M059J (cell line): ENCODE results near the gene CARD8. TPM values are rescaled to one million over a fixed set of nuclear protein-coding genes. Genes with fewer than 3 reads are reported as not detected.

ENCODE experiments used
- DNase-seq: peaks from one replicate; pipeline ENCODE4 v3.0.0-alpha.2; 2012; ENCODE audit warnings: low read depth
- total RNA-seq: library from RNA; depleted of rRNA; stranded (reverse); fragments of >200 nt; shearing (Covaris generic); gene quantifications from 2 replicates; pipeline ENCODE4 v1.2.3, GENCODE V29; 2014; rRNA removed

Gene CARD8
- total RNA-seq, 1 experiment from 2014 or later = 10.7 TPM

DNA sequence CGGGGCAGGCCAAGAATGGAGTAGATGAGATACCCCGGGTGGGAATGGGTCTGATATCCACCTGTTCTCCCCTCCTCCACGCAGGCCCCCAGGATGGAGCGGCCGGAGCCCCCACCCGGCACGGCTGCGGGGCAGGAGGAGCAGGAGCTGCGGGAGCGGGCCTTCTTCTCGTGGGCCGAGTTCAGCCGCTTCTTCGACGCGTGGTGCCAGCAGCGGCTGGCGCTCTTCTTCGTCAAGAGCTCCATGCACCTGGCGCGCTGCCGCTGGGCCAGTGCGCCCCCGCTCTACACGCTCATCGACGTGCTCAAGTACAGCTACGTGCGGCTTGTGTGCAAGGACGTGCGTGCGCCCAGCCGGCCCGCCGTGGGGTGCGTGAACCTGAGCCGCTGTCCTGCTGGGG lies 84.0 kb downstream of the CARD8 start:
- DNase-seq = no peak

DNA sequence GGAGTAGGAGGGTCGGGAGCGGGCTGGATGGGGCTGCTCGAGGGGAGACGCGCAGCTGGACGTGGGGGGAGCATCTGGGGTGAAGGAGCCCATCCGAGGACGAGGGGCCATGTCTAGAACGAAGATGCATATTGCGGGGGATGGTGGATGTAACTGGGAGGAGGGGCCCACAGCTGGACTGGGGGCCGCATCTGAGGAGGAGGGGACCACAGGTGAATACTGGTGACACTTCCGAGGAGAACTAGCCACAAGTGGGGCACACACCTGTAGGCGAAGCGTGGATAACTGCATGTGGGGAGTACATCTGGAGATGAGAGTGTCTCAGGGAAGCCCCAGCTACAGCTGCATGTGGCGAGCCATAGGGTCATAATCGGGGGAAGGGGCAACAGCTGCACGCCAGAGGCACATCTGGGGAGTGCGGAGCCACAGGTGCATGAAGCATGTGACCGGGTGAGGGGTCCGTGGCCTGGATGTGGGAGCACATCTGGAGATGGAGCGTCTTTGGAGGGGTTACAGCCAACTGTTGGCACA lies 84.8 kb downstream of the CARD8 start:
- DNase-seq = no peak

DNA sequence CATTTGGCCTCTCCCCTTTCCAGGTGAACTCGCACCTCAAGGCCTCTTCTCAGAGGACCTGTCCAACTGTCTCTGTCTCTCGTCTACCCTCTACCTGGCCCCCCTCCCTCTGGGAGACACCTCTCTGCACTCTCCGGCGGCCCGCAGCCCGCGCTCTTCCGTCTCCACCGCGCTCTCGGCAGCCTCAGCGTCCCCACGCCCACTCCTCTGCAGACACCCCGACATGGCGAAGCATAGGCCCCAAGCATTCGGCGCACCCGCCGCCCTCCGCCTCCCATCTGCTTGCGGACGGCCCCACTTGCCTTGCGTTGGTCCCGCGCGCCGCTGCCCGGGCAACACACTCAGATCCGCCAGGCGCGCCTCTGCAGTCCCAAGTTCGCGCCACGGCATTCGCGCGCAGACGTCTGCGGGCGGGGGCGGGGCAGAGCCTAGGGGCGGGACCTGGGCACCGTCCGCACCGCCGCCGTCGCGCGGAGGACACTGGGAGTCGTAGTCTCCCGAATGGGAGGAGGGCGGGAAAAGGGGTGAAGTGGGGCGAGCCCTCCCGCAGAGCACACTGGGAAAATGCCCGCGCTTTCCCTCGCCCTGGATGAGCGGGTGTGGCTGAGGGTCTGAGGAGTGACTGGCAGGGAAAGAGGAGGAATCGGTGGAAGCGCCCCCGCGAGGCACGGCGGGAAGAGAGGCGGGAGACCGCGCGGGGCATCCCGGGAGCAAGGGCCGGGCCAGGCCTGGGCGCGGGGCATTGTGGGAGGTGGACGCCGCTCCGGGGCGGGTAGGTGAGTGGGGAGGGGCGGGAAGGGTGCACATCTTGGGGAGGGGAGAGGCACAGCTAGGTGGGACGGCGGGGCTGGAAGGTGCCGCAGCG lies 85.5 kb downstream of the CARD8 start, which contains the start of the genes LIG1 and ZSWIM9:
Gene LIG1 (minus strand): TSS at position 406 of the 865 bp plus-strand sequence. CDS start 4,778 bp downstream, outside the sequence.
Gene ZSWIM9 (plus strand): TSS at position 742 of the 865 bp plus-strand sequence. CDS start 1,123 bp downstream, outside the sequence.
- peak; percentile 96 for DNase-seq

DNA sequence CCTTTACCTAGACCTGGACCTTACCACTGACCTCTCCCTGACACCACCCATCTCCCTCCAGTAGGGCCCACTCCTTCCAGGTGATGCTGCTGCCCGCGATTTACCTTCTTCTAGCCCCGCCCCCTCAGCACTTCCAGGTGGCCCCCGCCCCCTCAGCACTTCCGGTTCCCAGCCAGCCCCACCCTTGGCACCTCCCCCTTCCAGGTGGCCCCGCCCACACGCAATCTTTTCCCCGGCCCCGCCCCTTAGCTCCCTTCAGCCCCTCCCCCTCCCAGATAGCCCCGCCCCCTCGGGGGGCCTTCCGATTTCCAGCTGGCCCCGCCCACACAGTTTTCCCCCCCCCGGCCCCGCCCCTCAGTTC lies 86.2 kb downstream of the CARD8 start:
- DNase-seq = peak; percentile 43

DNA sequence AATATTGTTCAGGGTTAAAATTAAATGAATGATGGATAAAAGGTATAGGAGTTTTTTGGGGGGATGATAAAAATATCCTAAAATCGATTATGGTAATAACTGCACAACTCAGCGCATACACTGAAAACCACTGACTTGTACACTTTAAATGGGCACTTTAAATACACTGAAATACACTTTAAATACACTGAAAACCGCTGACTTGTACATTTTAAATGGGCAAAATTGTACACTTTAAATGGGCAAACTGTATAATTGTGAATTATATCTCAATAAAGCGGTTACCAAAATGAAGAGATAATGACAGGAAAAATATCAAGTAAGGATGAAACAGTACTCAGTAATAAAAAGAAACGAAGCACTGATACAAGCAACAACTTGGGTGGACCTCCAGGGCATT lies 87.0 kb downstream of the CARD8 start:
- no peak for DNase-seq

DNA sequence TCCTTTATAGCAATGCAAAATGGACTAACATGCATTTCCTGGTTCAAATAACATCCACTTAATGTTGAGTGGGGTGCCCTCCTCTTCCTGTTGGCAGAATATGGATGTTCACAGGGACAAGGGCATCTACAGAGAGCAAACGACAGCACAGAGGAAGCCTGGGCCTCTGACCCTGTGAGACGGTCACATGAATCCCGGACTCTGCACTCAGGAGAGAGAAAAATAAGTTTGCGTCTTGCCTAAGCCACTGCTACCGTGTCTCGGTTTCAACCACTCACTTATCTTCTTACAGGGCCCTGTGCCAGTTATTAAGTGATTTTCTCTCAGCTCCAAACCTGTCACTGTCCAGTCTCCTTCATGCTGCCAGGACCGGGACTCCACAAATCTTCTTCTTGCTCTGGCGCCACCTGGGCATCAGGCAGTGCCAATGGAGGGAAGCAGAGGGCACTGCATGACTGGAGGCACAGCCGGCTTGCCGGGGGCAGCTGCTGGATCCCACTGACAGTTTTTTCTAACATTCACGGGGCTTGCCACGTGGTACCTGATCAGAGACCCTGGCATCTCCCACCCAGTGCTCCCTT lies 97.4 kb downstream of the CARD8 start:
- no peak for DNase-seq

Other genes starting within 250 kb of the CARD8 start
- 1.1 and 2.8 TPM in 2 replicates for gene CABP5, start 211.8 kb downstream of the CARD8 start, total RNA-seq
- 14.7 and 22.8 TPM in 2 replicates for gene PLA2G4C, start 145.1 kb downstream of the CARD8 start, total RNA-seq
- gene LIG1, start 85.6 kb downstream of the CARD8 start, total RNA-seq = 36.4 and 55.9 TPM in 2 replicates
- gene ZSWIM9, start 85.2 kb downstream of the CARD8 start, total RNA-seq = 0.52 and 1.6 TPM in 2 replicates
- 0.62 and 1.2 TPM in 2 replicates for gene ZNF114, start 14.2 kb upstream of the CARD8 start, total RNA-seq
- gene EMP3, start 69.6 kb upstream of the CARD8 start, total RNA-seq = 87.2 and 98.0 TPM in 2 replicates
- gene TMEM143, start 108.0 kb upstream of the CARD8 start, total RNA-seq = 2.3 and 3.3 TPM in 2 replicates
- 0.42 TPM in 1 of 2 replicates, not detected in the other for gene SYNGR4, start 108.5 kb upstream of the CARD8 start, total RNA-seq
- gene KDELR1, start 135.6 kb upstream of the CARD8 start, total RNA-seq = 236 and 247 TPM in 2 replicates
- gene GRIN2D, start 137.8 kb upstream of the CARD8 start, total RNA-seq = 0.42 and 1.2 TPM in 2 replicates
- 41.3 and 49.9 TPM in 2 replicates for gene GRWD1, start 190.1 kb upstream of the CARD8 start, total RNA-seq
- gene KCNJ14, start 199.7 kb upstream of the CARD8 start, total RNA-seq = 0.02 and 0.47 TPM in 2 replicates
- 33.5 and 63.4 TPM in 2 replicates for gene CYTH2, start 213.5 kb upstream of the CARD8 start, total RNA-seq